ENCODE data around the gene CRHBP.

DNA sequence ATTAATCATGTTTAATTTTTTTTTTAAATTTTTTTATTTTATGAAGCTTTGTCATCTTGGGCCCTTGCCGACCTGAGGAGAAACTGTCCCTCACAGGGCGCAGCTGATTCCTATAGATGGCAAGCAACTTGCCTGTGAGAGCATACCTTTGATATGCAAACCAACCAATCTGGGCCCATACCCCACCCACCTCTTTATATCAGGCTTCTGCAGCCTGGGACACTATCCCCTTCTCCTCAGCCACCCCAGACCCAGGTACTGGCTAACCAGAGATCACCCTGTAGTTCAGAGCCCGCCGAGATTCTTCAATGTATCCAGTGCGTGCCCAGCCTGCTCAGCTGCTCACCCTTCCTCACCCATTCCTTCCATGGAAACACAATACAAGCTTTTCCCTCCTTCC is 58.7 kb downstream of the CRHBP start:
- TF ChIP-seq, protein P1, sequence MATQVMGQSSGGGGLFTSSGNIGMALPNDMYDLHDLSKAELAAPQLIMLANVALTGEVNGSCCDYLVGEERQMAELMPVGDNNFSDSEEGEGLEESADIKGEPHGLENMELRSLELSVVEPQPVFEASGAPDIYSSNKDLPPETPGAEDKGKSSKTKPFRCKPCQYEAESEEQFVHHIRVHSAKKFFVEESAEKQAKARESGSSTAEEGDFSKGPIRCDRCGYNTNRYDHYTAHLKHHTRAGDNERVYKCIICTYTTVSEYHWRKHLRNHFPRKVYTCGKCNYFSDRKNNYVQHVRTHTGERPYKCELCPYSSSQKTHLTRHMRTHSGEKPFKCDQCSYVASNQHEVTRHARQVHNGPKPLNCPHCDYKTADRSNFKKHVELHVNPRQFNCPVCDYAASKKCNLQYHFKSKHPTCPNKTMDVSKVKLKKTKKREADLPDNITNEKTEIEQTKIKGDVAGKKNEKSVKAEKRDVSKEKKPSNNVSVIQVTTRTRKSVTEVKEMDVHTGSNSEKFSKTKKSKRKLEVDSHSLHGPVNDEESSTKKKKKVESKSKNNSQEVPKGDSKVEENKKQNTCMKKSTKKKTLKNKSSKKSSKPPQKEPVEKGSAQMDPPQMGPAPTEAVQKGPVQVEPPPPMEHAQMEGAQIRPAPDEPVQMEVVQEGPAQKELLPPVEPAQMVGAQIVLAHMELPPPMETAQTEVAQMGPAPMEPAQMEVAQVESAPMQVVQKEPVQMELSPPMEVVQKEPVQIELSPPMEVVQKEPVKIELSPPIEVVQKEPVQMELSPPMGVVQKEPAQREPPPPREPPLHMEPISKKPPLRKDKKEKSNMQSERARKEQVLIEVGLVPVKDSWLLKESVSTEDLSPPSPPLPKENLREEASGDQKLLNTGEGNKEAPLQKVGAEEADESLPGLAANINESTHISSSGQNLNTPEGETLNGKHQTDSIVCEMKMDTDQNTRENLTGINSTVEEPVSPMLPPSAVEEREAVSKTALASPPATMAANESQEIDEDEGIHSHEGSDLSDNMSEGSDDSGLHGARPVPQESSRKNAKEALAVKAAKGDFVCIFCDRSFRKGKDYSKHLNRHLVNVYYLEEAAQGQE (IDR thresholded peaks at IDR 0.05): no peak
- TF ChIP-seq FOSL2 (IDR thresholded peaks at IDR 0.05) (no peak), FOSL2 (CRISPR knock-in tag; IDR thresholded peaks at IDR 0.05) (no peak), CTCF (IDR thresholded peaks at IDR 0.05) (no peak), RCOR1 (IDR thresholded peaks at IDR 0.05; ENCODE audit: low read depth, low read length) (no peak)
- TF ChIP-seq, protein P2, sequence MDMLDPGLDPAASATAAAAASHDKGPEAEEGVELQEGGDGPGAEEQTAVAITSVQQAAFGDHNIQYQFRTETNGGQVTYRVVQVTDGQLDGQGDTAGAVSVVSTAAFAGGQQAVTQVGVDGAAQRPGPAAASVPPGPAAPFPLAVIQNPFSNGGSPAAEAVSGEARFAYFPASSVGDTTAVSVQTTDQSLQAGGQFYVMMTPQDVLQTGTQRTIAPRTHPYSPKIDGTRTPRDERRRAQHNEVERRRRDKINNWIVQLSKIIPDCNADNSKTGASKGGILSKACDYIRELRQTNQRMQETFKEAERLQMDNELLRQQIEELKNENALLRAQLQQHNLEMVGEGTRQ (IDR thresholded peaks at IDR 0.05): no peak
